ENCODE measurements around the gene INPP5J.

DNA sequence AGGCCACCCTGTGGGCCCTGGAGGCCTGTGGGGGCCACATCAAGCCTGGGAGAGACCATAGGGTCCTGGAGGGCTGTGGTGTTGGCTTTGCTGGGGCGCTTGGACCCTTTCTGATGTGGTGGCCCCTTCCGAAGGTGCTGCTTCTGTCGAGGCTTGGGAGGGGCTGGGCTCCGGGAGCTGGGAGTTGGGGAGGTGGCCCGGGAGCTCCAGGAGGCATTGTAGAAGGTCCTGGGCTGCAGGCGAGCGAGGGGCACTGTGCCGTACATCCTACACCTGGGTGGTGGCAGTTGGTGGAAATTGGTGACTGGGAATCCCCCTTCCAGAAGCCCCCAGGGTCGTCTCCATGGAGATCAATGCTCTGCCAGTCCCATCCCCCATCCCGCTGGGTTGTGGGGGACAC lies 15.0 kb downstream of the INPP5J start:
- no peak for TF ChIP-seq ZNF274 (CRISPR knock-in tag; IDR thresholded peaks at IDR 0.05)
- no peak for TF ChIP-seq ZNF253 (CRISPR knock-in tag; IDR thresholded peaks at IDR 0.05; ENCODE audit: borderline replicate concordance)
- TF ChIP-seq, protein P1, sequence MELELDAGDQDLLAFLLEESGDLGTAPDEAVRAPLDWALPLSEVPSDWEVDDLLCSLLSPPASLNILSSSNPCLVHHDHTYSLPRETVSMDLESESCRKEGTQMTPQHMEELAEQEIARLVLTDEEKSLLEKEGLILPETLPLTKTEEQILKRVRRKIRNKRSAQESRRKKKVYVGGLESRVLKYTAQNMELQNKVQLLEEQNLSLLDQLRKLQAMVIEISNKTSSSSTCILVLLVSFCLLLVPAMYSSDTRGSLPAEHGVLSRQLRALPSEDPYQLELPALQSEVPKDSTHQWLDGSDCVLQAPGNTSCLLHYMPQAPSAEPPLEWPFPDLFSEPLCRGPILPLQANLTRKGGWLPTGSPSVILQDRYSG (CRISPR knock-in tag; IDR thresholded peaks at IDR 0.05): no peak
- TF ChIP-seq CBX2 (IDR thresholded peaks at IDR 0.05; ENCODE audit: low read depth, low read length): no peak
- no peak for TF ChIP-seq CBX2 (CRISPR knock-in tag; IDR thresholded peaks at IDR 0.05; ENCODE audit: low read depth)
- no peak for TF ChIP-seq ZBTB21 (CRISPR knock-in tag; IDR thresholded peaks at IDR 0.05)
- TF ChIP-seq TAF1 (CRISPR knock-in tag; IDR thresholded peaks at IDR 0.05): no peak
- no peak for TF ChIP-seq NR2F2 (IDR thresholded peaks at IDR 0.05; ENCODE audit: borderline replicate concordance, low read depth)
- TF ChIP-seq CTCF (CRISPR knock-in tag; IDR thresholded peaks at IDR 0.05): no peak
- no peak for TF ChIP-seq GABPA (IDR thresholded peaks at IDR 0.05; ENCODE audit: low read depth, low read length)
- no peak for TF ChIP-seq GABPA (CRISPR knock-in tag; IDR thresholded peaks at IDR 0.05; ENCODE audit: low read depth)
- TF ChIP-seq PAX8 (CRISPR knock-in tag; IDR thresholded peaks at IDR 0.05; ENCODE audit: borderline replicate concordance): no peak
